ENCODE measurements around the gene PTS. TPM values are rescaled to one million over a fixed set of nuclear protein-coding genes. Genes with fewer than 3 reads are reported as not detected.

Gene PTS
- total RNA-seq, 1 experiment from 2014 or later, result 48.6 TPM

- Histone ChIP-seq H2BK15ac (ENCODE audit: low read depth, low read length) (no peak overlapping the region), H2AK5ac (ENCODE audit: insufficient read length, low read length) (no peak overlapping the region), H4K8ac (replicated peaks; ENCODE audit: insufficient read length, low read depth, low read length) (no peak overlapping the region), H4K5ac (ENCODE audit: insufficient read length, low read depth, low read length) (no peak overlapping the region), H2BK20ac (ENCODE audit: low read depth, low read length, poor library complexity, severe bottlenecking) (no peak overlapping the region), H2BK120ac (ENCODE audit: low read depth, low read length, poor library complexity, severe bottlenecking) (no peak overlapping the region), H3K9ac (ENCODE audit: extremely low read depth, insufficient read length, low read length) (no peak overlapping the region), H3K79me1 (ENCODE audit: insufficient read depth, low read depth, low read length, poor library complexity, severe bottlenecking) (no peaks in the 10 kb centered on the region), H3K27me3 (ENCODE audit: insufficient read depth, low read length) (no peaks in the 10 kb centered on the region), H3K18ac (ENCODE audit: insufficient read length, low read depth, low read length) (no peak overlapping the region), H3K4me2 (ENCODE audit: insufficient read depth, insufficient read length, low read length) (no peak overlapping the region), H3K9me3 (ENCODE audit: control insufficient read depth, low read depth, low read length) (no peaks in the 10 kb centered on the region), H3K4me1 (ENCODE audit: insufficient read depth, low read length) (no peaks in the 10 kb centered on the region), H3K79me2 (ENCODE audit: insufficient read depth, low read length) (no peaks in the 10 kb centered on the region), H3T11ph (ENCODE audit: low read length) (no peak overlapping the region), H4K20me1 (ENCODE audit: control insufficient read depth, insufficient read depth, insufficient read length) (no peaks in the 10 kb centered on the region), H3K23ac (ENCODE audit: insufficient read length, low read depth, low read length) (no peak overlapping the region), H2AFZ (ENCODE audit: low read length) (no peak overlapping the region), H2BK12ac (ENCODE audit: insufficient read length, low read depth, low read length) (no peak overlapping the region), H4K91ac (ENCODE audit: insufficient read length, low read depth, low read length) (no peak overlapping the region), H3K27ac (ENCODE audit: insufficient read length, low read depth, low read length) (no peak overlapping the region), H3K56ac (ENCODE audit: insufficient read length, low read depth, low read length) (no peak overlapping the region), H3K4ac (ENCODE audit: low read depth, low read length) (no peak overlapping the region), H2BK5ac (ENCODE audit: insufficient read length, low read length) (no peak overlapping the region), H3K23me2 (ENCODE audit: insufficient read length, low read depth, low read length, poor library complexity, severe bottlenecking) (no peaks in the 10 kb centered on the region), H3K14ac (ENCODE audit: insufficient read depth, low read length) (no peak overlapping the region)
- Mint-ChIP-seq H3K4me3 (no peak overlapping the region), H3K4me1 (peaks cover 4 to 7% of the 10 kb centered on the region in 2 experiments; a peak in 2 of 4 replicates), H3K9me3 (no peaks in the 10 kb centered on the region), H3K36me3 (ENCODE audit: insufficient read depth in 1 of 3, low read depth in 3 of 3) (no peaks in the 10 kb centered on the region), H3K27ac (no peak overlapping the region), H3K27me3 (ENCODE audit: low read depth) (no peaks in the 10 kb centered on the region; the same call in none of the 2 replicates)
- TF ChIP-seq CTCF (conservative IDR thresholded peaks at IDR 0.05), result no peak
- DNase-seq, result no peak
- no CpG with 5 or more reads among the region's 6 CpGs for WGBS (ENCODE audit: extremely low coverage, insufficient read length, low lambda C conversion rate)
These were observed 42.9 kb downstream of the PTS start for GRCh38 chr11:112269139-112269538.

All from H9 (cell line).